HEK293 (cell line): ENCODE measurements around the gene VAV2.
A peak's percentile ranks its signal among the peaks of the same experiment; 100 is the strongest.

ENCODE experiments used
- CTCF ChIA-PET: fragments of 350-600 bp; formaldehyde crosslinking; extraction: SDS; loops from one replicate; lab custom pipeline; 2021; ENCODE audit warnings: antibody characterized with exemption; lab: Yijun Ruan, JAX
- POLR2A ChIA-PET: fragments of 300-600 bp; formaldehyde crosslinking; extraction: SDS; loops from one replicate; lab custom pipeline; 2020; ENCODE audit warnings: antibody characterized with exemption, inconsistent platforms; lab: Yijun Ruan, JAX
- H3K27ac ChIP-seq: fragments of 200-500 bp; sonication (Bioruptor generic); 2 replicates; pipeline ENCODE4 v1.5.1; 2014; ENCODE audit warnings: low read depth, low read length, control low read depth, inconsistent platforms; ENCODE audit errors: extremely low read depth
- H3K36me3 ChIP-seq, 2 experiments: fragments of 200-500 bp in 1 of 2; sonication (Bioruptor generic) in 1 of 2; 1 replicate in 1 of 2; 2 replicates in 1 of 2; pipeline ENCODE4 v1.5.1; 2014 to 2017; ENCODE audit warnings: inconsistent platforms in 2 of 2, low read length in 2 of 2; ENCODE audit not compliant: control insufficient read depth in 2 of 2, insufficient read depth in 1 of 2
- H3K4me1 ChIP-seq: fragments of 200-500 bp; sonication (Bioruptor generic); 2 replicates; pipeline ENCODE4 v1.5.1; 2014; ENCODE audit warnings: mild to moderate bottlenecking, low read length, inconsistent platforms; ENCODE audit not compliant: control insufficient read depth, insufficient read depth
- H3K4me3 ChIP-seq: 2 replicates; pipeline ENCODE4 v1.5.1; 2011; ENCODE audit warnings: low read depth, mild to moderate bottlenecking, control low read depth, low read length, moderate library complexity
- H3K9me3 ChIP-seq: fragments of 200-500 bp; sonication (Bioruptor generic); 2 replicates; pipeline ENCODE4 v1.5.1; 2014; ENCODE audit warnings: low read depth, low read length, inconsistent platforms; ENCODE audit not compliant: control insufficient read depth, insufficient read depth
- GLIS1 ChIP-seq: fragments of 450-650 bp; formaldehyde crosslinking; IDR thresholded peaks from 2 replicates; pipeline ENCODE4 v1.5.1; 2016; ENCODE audit warnings: missing biosample characterization, missing genetic modification characterization
- HOXA7 ChIP-seq: sonication (generic); formaldehyde crosslinking; IDR thresholded peaks from 2 replicates; pipeline ENCODE4 v1.8.1; 2022; ENCODE audit warnings: missing genetic modification reagents, borderline replicate concordance
- KLF9 ChIP-seq: fragments of 450-650 bp; formaldehyde crosslinking; IDR thresholded peaks from 2 replicates; pipeline ENCODE4 v1.5.1; 2016; ENCODE audit warnings: missing biosample characterization, missing genetic modification characterization, low read depth
- ZBTB17 ChIP-seq: fragments of 450-650 bp; formaldehyde crosslinking; IDR thresholded peaks from 2 replicates; pipeline ENCODE4 v1.5.1; 2016; ENCODE audit warnings: missing biosample characterization, missing genetic modification characterization
- ZIC2 ChIP-seq: fragments of 450-650 bp; formaldehyde crosslinking; IDR thresholded peaks from 2 replicates; pipeline ENCODE4 v1.5.1; 2016; ENCODE audit warnings: missing biosample characterization, missing genetic modification characterization
- ZNF114 ChIP-seq: fragments of 450-650 bp; formaldehyde crosslinking; IDR thresholded peaks from 2 replicates; pipeline ENCODE4 v1.5.0; 2017; ENCODE audit warnings: missing biosample characterization, missing genetic modification characterization
- ZNF16 ChIP-seq: fragments of 450-650 bp; formaldehyde crosslinking; IDR thresholded peaks from 2 replicates; pipeline ENCODE4 v1.5.1; 2016; ENCODE audit warnings: low read depth, missing biosample characterization, missing genetic modification characterization
- ZNF184 ChIP-seq: fragments of 450-650 bp; IDR thresholded peaks from 2 replicates; pipeline ENCODE4 v1.5.1; 2018; ENCODE audit warnings: missing biosample characterization, mild to moderate bottlenecking, missing genetic modification characterization
- ZNF433 ChIP-seq: fragments of 450-650 bp; formaldehyde crosslinking; IDR thresholded peaks from 2 replicates; pipeline ENCODE4 v1.5.1; 2016; ENCODE audit warnings: missing biosample characterization, missing genetic modification characterization, low read depth
- ZNF473 ChIP-seq: fragments of 450-650 bp; formaldehyde crosslinking; IDR thresholded peaks from 2 replicates; pipeline ENCODE4 v1.5.1; 2017; ENCODE audit warnings: missing biosample characterization, missing genetic modification characterization
- ZNF555 ChIP-seq: fragments of 450-650 bp; formaldehyde crosslinking; conservative IDR thresholded peaks from 2 replicates; pipeline ENCODE4 v1.5.1; 2017; ENCODE audit warnings: missing biosample characterization, mild to moderate bottlenecking, missing genetic modification characterization, inconsistent platforms
- ZNF571 ChIP-seq: fragments of 450-650 bp; formaldehyde crosslinking; IDR thresholded peaks from 2 replicates; pipeline ENCODE4 v1.5.0; 2017; ENCODE audit warnings: missing biosample characterization, missing genetic modification characterization
- ZNF654 ChIP-seq: fragments of 450-650 bp; formaldehyde crosslinking; IDR thresholded peaks from 2 replicates; pipeline ENCODE4 v1.5.1; 2016; ENCODE audit warnings: low read depth, missing biosample characterization, missing genetic modification characterization
- ZNF785 ChIP-seq: fragments of 450-650 bp; formaldehyde crosslinking; IDR thresholded peaks from 2 replicates; pipeline ENCODE4 v1.5.1; 2016; ENCODE audit warnings: missing biosample characterization, missing genetic modification characterization
- ZNF843 ChIP-seq: fragments of 450-650 bp; formaldehyde crosslinking; IDR thresholded peaks from 2 replicates; pipeline ENCODE4 v1.5.1; 2016; ENCODE audit warnings: missing biosample characterization, missing genetic modification characterization
- ZSCAN23 ChIP-seq: fragments of 450-650 bp; formaldehyde crosslinking; IDR thresholded peaks from 2 replicates; pipeline ENCODE4 v1.5.1; 2016; ENCODE audit warnings: missing biosample characterization, missing genetic modification characterization
- TF ChIP-seq, protein P1 (sequence below): fragments of 450-650 bp; formaldehyde crosslinking; IDR thresholded peaks from 2 replicates; pipeline ENCODE4 v1.5.1; 2017; ENCODE audit warnings: missing biosample characterization, mild to moderate bottlenecking, missing genetic modification characterization, moderate library complexity
- TF ChIP-seq, protein P2 (sequence below): fragments of 450-650 bp; formaldehyde crosslinking; IDR thresholded peaks from 2 replicates; pipeline ENCODE4 v1.5.1; 2016; ENCODE audit warnings: missing biosample characterization, missing genetic modification characterization
- TF ChIP-seq, protein P3 (sequence below): fragments of 450-650 bp; formaldehyde crosslinking; IDR thresholded peaks from 2 replicates; pipeline ENCODE4; 2016; ENCODE audit warnings: missing biosample characterization, missing genetic modification characterization
- TF ChIP-seq, protein P4 (sequence below): fragments of 450-650 bp; formaldehyde crosslinking; IDR thresholded peaks from 2 replicates; pipeline ENCODE4 v1.5.1; 2016; ENCODE audit warnings: missing biosample characterization, missing genetic modification characterization, borderline replicate concordance
- TF ChIP-seq, protein P5 (sequence below): fragments of 450-650 bp; formaldehyde crosslinking; IDR thresholded peaks from 2 replicates; pipeline ENCODE4 v1.5.1; 2016; ENCODE audit warnings: missing biosample characterization, missing genetic modification characterization

Gene VAV2

DNA sequence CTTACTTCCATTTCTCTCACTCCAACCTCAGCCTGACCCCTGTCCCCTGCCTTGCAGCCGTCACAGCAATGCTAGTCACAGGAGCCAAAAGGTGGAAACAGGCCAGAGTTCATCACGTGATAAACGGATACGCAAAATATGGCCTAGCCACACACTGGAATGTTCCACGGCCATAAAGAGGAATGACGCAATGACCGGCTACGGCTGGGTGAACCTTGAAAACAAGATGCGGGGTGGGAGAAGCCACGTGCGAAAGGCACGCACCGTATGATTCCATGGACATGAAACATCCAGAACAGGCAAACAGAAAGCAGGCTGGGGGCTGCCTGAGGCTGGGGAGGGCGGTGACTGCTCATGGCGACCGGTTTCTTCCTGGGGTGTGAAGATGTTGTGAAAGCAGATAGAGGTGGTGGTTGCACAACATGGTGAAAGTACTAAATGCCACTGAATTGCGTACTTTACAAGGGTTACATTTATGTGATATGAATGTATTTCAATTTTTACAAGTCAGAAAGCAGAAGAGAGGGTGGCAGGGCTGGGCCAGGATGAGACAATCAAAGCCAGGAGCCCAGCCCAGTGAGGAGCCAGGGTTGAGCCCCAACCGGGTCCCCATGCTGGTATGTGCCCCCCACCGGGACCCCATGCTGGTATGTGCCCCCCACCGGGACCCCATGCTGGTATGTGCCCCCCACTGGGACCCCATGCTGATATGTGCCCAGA lies 136.2 kb downstream of the VAV2 start:
- CTCF ChIA-PET, result no interaction called here
- H3K27ac ChIP-seq, result no peak overlapping the region

DNA sequence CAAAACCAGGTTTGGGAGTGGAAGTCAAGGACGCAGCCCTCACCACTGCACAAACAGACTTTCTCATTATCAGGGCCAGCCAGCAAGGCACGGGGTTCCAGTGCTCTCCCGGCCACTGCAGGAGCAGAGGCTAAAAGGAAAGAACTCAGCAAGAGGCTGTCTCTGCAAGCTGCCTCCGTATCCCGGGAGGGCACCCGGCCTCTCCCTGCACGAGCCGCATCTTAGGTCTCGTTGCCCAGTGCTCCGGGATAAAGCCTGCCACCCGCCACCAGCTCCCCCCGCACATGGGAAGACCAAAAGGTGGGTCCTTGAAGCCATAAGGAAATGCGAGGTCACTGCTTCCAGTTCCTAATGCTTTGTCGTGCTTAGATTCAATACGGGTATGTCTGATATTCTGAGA lies 136.8 kb downstream of the VAV2 start:
- Histone ChIP-seq H3K4me1 (no peaks in the 10 kb centered on the region), H3K27ac (no peak overlapping the region), H3K4me3 (no peak overlapping the region), H3K36me3 (no peaks in the 10 kb centered on the region), H3K9me3 (no peaks in the 10 kb centered on the region)
- CTCF ChIA-PET, result no interaction called here
- TF ChIP-seq, protein P1, sequence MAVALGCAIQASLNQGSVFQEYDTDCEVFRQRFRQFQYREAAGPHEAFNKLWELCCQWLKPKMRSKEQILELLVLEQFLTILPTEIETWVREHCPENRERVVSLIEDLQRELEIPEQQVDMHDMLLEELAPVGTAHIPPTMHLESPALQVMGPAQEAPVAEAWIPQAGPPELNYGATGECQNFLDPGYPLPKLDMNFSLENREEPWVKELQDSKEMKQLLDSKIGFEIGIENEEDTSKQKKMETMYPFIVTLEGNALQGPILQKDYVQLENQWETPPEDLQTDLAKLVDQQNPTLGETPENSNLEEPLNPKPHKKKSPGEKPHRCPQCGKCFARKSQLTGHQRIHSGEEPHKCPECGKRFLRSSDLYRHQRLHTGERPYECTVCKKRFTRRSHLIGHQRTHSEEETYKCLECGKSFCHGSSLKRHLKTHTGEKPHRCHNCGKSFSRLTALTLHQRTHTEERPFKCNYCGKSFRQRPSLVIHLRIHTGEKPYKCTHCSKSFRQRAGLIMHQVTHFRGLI (tag by site-specific recombination), result no peak
- TF ChIP-seq, protein P2, sequence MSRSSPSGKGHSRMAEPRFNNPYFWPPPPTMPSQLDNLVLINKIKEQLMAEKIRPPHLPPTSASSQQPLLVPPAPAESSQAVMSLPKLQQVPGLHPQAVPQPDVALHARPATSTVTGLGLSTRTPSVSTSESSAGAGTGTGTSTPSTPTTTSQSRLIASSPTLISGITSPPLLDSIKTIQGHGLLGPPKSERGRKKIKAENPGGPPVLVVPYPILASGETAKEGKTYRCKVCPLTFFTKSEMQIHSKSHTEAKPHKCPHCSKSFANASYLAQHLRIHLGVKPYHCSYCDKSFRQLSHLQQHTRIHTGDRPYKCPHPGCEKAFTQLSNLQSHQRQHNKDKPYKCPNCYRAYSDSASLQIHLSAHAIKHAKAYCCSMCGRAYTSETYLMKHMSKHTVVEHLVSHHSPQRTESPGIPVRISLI, result no peak
- TF ChIP-seq ZNF114 (tag by site-specific recombination) (no peak), ZNF184 (no peak), ZNF473 (tag by site-specific recombination) (no peak), ZNF433 (tag by site-specific recombination) (no peak)
- TF ChIP-seq, protein P3, sequence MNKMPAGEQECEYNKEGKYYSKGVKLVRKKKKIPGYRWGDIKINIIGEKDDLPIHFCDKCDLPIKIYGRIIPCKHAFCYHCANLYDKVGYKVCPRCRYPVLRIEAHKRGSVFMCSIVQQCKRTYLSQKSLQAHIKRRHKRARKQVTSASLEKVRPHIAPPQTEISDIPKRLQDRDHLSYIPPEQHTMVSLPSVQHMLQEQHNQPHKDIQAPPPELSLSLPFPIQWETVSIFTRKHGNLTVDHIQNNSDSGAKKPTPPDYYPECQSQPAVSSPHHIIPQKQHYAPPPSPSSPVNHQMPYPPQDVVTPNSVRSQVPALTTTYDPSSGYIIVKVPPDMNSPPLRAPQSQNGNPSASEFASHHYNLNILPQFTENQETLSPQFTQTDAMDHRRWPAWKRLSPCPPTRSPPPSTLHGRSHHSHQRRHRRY (tag by site-specific recombination), result no peak
- POLR2A ChIA-PET, result no interaction called here

More for the DNA sequence above, 136.2 kb downstream of the VAV2 start:
- Histone ChIP-seq H3K4me1 (no peaks in the 10 kb centered on the region), H3K9me3 (no peaks in the 10 kb centered on the region), H3K36me3 (no peaks in the 10 kb centered on the region), H3K4me3 (no peak overlapping the region)
- TF ChIP-seq ZSCAN23 (tag by site-specific recombination) (no peak), ZBTB17 (tag by site-specific recombination) (no peak), ZNF654 (no peak), ZNF571 (tag by site-specific recombination) (no peak), ZNF16 (tag by site-specific recombination) (no peak), HOXA7 (CRISPR knock-in tag) (no peak), GLIS1 (tag by site-specific recombination) (peak; percentile 98), KLF9 (tag by site-specific recombination) (no peak), ZNF843 (tag by site-specific recombination) (no peak), ZNF555 (tag by site-specific recombination) (no peak), ZIC2 (peak; percentile 84), ZNF785 (tag by site-specific recombination) (no peak)
- TF ChIP-seq, protein P4, sequence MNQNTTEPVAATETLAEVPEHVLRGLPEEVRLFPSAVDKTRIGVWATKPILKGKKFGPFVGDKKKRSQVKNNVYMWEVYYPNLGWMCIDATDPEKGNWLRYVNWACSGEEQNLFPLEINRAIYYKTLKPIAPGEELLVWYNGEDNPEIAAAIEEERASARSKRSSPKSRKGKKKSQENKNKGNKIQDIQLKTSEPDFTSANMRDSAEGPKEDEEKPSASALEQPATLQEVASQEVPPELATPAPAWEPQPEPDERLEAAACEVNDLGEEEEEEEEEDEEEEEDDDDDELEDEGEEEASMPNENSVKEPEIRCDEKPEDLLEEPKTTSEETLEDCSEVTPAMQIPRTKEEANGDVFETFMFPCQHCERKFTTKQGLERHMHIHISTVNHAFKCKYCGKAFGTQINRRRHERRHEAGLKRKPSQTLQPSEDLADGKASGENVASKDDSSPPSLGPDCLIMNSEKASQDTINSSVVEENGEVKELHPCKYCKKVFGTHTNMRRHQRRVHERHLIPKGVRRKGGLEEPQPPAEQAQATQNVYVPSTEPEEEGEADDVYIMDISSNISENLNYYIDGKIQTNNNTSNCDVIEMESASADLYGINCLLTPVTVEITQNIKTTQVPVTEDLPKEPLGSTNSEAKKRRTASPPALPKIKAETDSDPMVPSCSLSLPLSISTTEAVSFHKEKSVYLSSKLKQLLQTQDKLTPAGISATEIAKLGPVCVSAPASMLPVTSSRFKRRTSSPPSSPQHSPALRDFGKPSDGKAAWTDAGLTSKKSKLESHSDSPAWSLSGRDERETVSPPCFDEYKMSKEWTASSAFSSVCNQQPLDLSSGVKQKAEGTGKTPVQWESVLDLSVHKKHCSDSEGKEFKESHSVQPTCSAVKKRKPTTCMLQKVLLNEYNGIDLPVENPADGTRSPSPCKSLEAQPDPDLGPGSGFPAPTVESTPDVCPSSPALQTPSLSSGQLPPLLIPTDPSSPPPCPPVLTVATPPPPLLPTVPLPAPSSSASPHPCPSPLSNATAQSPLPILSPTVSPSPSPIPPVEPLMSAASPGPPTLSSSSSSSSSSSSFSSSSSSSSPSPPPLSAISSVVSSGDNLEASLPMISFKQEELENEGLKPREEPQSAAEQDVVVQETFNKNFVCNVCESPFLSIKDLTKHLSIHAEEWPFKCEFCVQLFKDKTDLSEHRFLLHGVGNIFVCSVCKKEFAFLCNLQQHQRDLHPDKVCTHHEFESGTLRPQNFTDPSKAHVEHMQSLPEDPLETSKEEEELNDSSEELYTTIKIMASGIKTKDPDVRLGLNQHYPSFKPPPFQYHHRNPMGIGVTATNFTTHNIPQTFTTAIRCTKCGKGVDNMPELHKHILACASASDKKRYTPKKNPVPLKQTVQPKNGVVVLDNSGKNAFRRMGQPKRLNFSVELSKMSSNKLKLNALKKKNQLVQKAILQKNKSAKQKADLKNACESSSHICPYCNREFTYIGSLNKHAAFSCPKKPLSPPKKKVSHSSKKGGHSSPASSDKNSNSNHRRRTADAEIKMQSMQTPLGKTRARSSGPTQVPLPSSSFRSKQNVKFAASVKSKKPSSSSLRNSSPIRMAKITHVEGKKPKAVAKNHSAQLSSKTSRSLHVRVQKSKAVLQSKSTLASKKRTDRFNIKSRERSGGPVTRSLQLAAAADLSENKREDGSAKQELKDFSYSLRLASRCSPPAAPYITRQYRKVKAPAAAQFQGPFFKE (tag by site-specific recombination), result no peak
- TF ChIP-seq, protein P5, sequence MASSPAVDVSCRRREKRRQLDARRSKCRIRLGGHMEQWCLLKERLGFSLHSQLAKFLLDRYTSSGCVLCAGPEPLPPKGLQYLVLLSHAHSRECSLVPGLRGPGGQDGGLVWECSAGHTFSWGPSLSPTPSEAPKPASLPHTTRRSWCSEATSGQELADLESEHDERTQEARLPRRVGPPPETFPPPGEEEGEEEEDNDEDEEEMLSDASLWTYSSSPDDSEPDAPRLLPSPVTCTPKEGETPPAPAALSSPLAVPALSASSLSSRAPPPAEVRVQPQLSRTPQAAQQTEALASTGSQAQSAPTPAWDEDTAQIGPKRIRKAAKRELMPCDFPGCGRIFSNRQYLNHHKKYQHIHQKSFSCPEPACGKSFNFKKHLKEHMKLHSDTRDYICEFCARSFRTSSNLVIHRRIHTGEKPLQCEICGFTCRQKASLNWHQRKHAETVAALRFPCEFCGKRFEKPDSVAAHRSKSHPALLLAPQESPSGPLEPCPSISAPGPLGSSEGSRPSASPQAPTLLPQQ, result no peak
- POLR2A ChIA-PET, result no interaction called here
